PC-3 (cell line): Measurements from ENCODE around the gene ATP10A. TPM values are rescaled to one million over a fixed set of nuclear protein-coding genes. Genes with fewer than 3 reads are reported as not detected.
"Not testable (repeated sequence)": the region's sequence is repeated elsewhere in the genome, so short reads cannot be mapped to it uniquely, and the experiment has no call there.

Source experiments
- ATAC-seq: fragments of 200-7000 bp; cut with Tn5 transposase; 2 replicates; pipeline ENCODE4 v1.9.1; 2020; ENCODE audit warnings: mild to moderate bottlenecking, moderate library complexity
- BruUV-seq: library from RNA; stranded (reverse); fragments of 400-500 nt; replicated peaks from 2 replicates; lab custom pipeline; 2021; lab: Mats Ljungman, UMichigan
- CTCF ChIA-PET: fragments of 300-600 bp; sonication (Branson Sonifier 250); formaldehyde crosslinking; loops from one replicate; lab custom pipeline; 2022; ENCODE audit warnings: antibody characterized with exemption; lab: Charles Lee
- POLR2A ChIA-PET: fragments of 300-600 bp; sonication (Branson Sonifier 250); formaldehyde crosslinking; loops from one replicate; lab custom pipeline; 2022; ENCODE audit warnings: antibody characterized with exemption; ENCODE audit not compliant: unreplicated experiment; lab: Charles Lee
- DNase-seq: peaks from one replicate; pipeline ENCODE4 v3.0.0-alpha.2; 2015
- H2AFZ ChIP-seq: fragments of 300-600 bp; sonication (generic); 2 replicates; pipeline ENCODE4 v1.6.0; 2016; ENCODE audit warnings: antibody characterized with exemption, low read length
- H3F3A ChIP-seq: fragments of 300-600 bp; sonication (generic); one replicate; pipeline ENCODE4 v1.6.0; 2017; ENCODE audit warnings: antibody characterized with exemption, low read length, control low read depth, mild to moderate bottlenecking; ENCODE audit not compliant: unreplicated experiment
- H3K27ac ChIP-seq: fragments of 300-600 bp; sonication (generic); 2 replicates; pipeline ENCODE4 v1.5.1; 2016; ENCODE audit warnings: mild to moderate bottlenecking, low read length
- H3K27me3 ChIP-seq: fragments of 300-600 bp; sonication (generic); 2 replicates; pipeline ENCODE4 v1.6.1; 2016; ENCODE audit warnings: low read length, mixed read lengths
- H3K36me3 ChIP-seq: fragments of 300-600 bp; sonication (generic); 2 replicates; pipeline ENCODE4 v1.6.1; 2016; ENCODE audit warnings: low read depth, mixed run types, low read length, mixed read lengths
- H3K4me1 ChIP-seq: fragments of 300-600 bp; sonication (generic); 2 replicates; pipeline ENCODE4 v1.5.1; 2016; ENCODE audit warnings: low read length; ENCODE audit not compliant: insufficient read depth
- H3K4me2 ChIP-seq: fragments of 300-600 bp; sonication (generic); 2 replicates; pipeline ENCODE4 v1.6.0; 2016; ENCODE audit warnings: low read length
- H3K4me3 ChIP-seq: fragments of 300-600 bp; sonication (generic); 2 replicates; pipeline ENCODE4 v1.5.1; 2016; ENCODE audit warnings: mild to moderate bottlenecking, low read length, mixed read lengths
- H3K79me2 ChIP-seq: fragments of 300-600 bp; sonication (generic); 2 replicates; pipeline ENCODE4 v1.6.1; 2017; ENCODE audit warnings: low read length, mixed read lengths
- H3K9ac ChIP-seq: fragments of 300-600 bp; sonication (generic); 2 replicates; pipeline ENCODE4 v1.6.0; 2016; ENCODE audit warnings: mild to moderate bottlenecking, low read length
- H3K9me2 ChIP-seq: fragments of 300-600 bp; sonication (generic); replicated peaks from 2 replicates; pipeline ENCODE4 v1.6.1; 2016; ENCODE audit warnings: mixed run types, low read length, mixed read lengths
- H3K9me3 ChIP-seq: fragments of 300-600 bp; sonication (generic); 2 replicates; pipeline ENCODE4 v1.6.1; 2016; ENCODE audit warnings: low read length, mixed read lengths
- H4K20me1 ChIP-seq: fragments of 300-600 bp; sonication (generic); 2 replicates; pipeline ENCODE4 v1.6.1; 2016; ENCODE audit warnings: low read length, mixed read lengths
- CTCF ChIP-seq: fragments of 300-600 bp; sonication (generic); conservative IDR thresholded peaks from 2 replicates; pipeline ENCODE4 v1.5.1; 2017; ENCODE audit warnings: antibody characterized with exemption, low read depth, mild to moderate bottlenecking, low read length
- EZH2 ChIP-seq: fragments of 300-600 bp; sonication (generic); IDR thresholded peaks from one replicate; pipeline ENCODE4 v1.6.1; 2017; ENCODE audit warnings: antibody characterized with exemption, mild to moderate bottlenecking, low read length; ENCODE audit not compliant: unreplicated experiment
- EZH2phosphoT487 ChIP-seq: fragments of 300-600 bp; sonication (generic); IDR thresholded peaks from 2 replicates; pipeline ENCODE4 v1.6.1; 2018; ENCODE audit warnings: mild to moderate bottlenecking, antibody characterized with exemption, low read length, borderline replicate concordance
- intact Hi-C: fragments of 100-400 bp; cut with micrococcal nuclease; formaldehyde crosslinking; loops from 2 replicates; pipeline ENCODE4 v1.9.0; 2023
- total RNA-seq: library from RNA; depleted of rRNA; stranded (reverse); fragments of >200 nt; gene quantifications from 2 replicates; pipeline ENCODE4 v1.2.3, GENCODE V29; 2014

Gene ATP10A
- total RNA-seq, 1 experiment from 2014 or later: 2.6 TPM

GRCh38 chr15:25884370-25884769 lies 21.2 kb upstream of the ATP10A start:
- TF ChIP-seq EZH2 (no peak), EZH2phosphoT487 (no peak), CTCF (no peak)
- no peak overlapping the region for H2AFZ ChIP-seq

GRCh38 chr15:25883463-25884259 lies 20.5 kb upstream of the ATP10A start:
- Histone ChIP-seq H3K9me2 (no peaks in the 10 kb centered on the region), H3K4me1 (peaks cover 40% of the 10 kb centered on the region), H3K4me2 (peak overlapping the region; percentile 41), H3K79me2 (no peaks in the 10 kb centered on the region), H3K27me3 (no peaks in the 10 kb centered on the region), H3K9me3 (no peaks in the 10 kb centered on the region), H4K20me1 (no peaks in the 10 kb centered on the region), H3K9ac (no peak overlapping the region), H3K27ac (peak overlapping the region; percentile 55), H3F3A (no peaks in the 10 kb centered on the region), H3K36me3 (no peaks in the 10 kb centered on the region), H2AFZ (no peak overlapping the region), H3K4me3 (no peak overlapping the region)
- CTCF ChIA-PET: no interaction called here
- peak; percentile 91 for ATAC-seq
- no TSS peak for BruUV-seq
- POLR2A ChIA-PET: no interaction called here
- peak; percentile 90 for DNase-seq
- intact Hi-C loops: no loop called here
- no peak for TF ChIP-seq EZH2phosphoT487
- no peak for TF ChIP-seq EZH2
- TF ChIP-seq CTCF: no peak

More at GRCh38 chr15:25884370-25884769, 21.2 kb upstream of the ATP10A start:
- Histone ChIP-seq H3K9me2 (no peaks in the 10 kb centered on the region), H3K4me1 (peaks cover 41% of the 10 kb centered on the region), H3K4me2 (peak overlapping the region; percentile 41), H3K9ac (no peak overlapping the region), H3K27ac (peak overlapping the region; percentile 55), H3K9me3 (no peaks in the 10 kb centered on the region), H3K36me3 (no peaks in the 10 kb centered on the region), H3F3A (no peaks in the 10 kb centered on the region), H4K20me1 (no peaks in the 10 kb centered on the region), H3K79me2 (no peaks in the 10 kb centered on the region), H3K27me3 (no peaks in the 10 kb centered on the region), H3K4me3 (no peak overlapping the region)
- DNase-seq: no peak
- ATAC-seq: peak; percentile 14; the same call in 1 of the 2 replicates
- POLR2A ChIA-PET: no interaction called here
- no TSS peak for BruUV-seq
- CTCF ChIA-PET: no interaction called here
- intact Hi-C loops: no loop called here

GRCh38 chr15:25882466-25882865 lies 19.3 kb upstream of the ATP10A start:
- no TSS peak for BruUV-seq
- ChIA-PET CTCF (no interaction called here), POLR2A (no interaction called here)
- Histone ChIP-seq H2AFZ (no peak overlapping the region), H4K20me1 (no peaks in the 10 kb centered on the region), H3K4me1 (peaks cover 28% of the 10 kb centered on the region), H3K27me3 (no peaks in the 10 kb centered on the region), H3K9me3 (no peaks in the 10 kb centered on the region), H3K4me3 (no peak overlapping the region), H3K4me2 (no peak overlapping the region), H3K9me2 (no peaks in the 10 kb centered on the region), H3K9ac (no peak overlapping the region), H3K27ac (no peak overlapping the region), H3K36me3 (no peaks in the 10 kb centered on the region), H3K79me2 (no peaks in the 10 kb centered on the region), H3F3A (no peaks in the 10 kb centered on the region)
- intact Hi-C loops: no loop called here
- no peak for TF ChIP-seq CTCF
- TF ChIP-seq EZH2phosphoT487: no peak
- no peak for TF ChIP-seq EZH2
- DNase-seq (peak; percentile 42), ATAC-seq (no peak)

- ATAC-seq, CTCF ChIA-PET: not testable (repeated sequence)
- H3K4me1 ChIP-seq: peaks cover 26% of the 10 kb centered on the region
Observed at GRCh38 chr15:25880877-25881276, 17.8 kb upstream of the ATP10A start.

More at GRCh38 chr15:25880877-25881276, 17.8 kb upstream of the ATP10A start:
- H4K20me1 ChIP-seq, H3K9me3 ChIP-seq, H3K4me3 ChIP-seq, intact Hi-C loops, BruUV-seq, H3K36me3 ChIP-seq, H3K27ac ChIP-seq, H3K27me3 ChIP-seq, H3K9ac ChIP-seq, H3K79me2 ChIP-seq, H3K4me2 ChIP-seq, H3F3A ChIP-seq, H3K9me2 ChIP-seq, DNase-seq, H2AFZ ChIP-seq, POLR2A ChIA-PET: not testable (repeated sequence)
